ENCODE measurements around the gene LYPD6. TPM values are rescaled to one million over a fixed set of nuclear protein-coding genes. Genes with fewer than 3 reads are reported as not detected.
A peak's percentile ranks its signal among the peaks of the same experiment; 100 is the strongest.

Gene LYPD6
- total RNA-seq, 2 experiments from 2014 or later = not detected

DNA sequence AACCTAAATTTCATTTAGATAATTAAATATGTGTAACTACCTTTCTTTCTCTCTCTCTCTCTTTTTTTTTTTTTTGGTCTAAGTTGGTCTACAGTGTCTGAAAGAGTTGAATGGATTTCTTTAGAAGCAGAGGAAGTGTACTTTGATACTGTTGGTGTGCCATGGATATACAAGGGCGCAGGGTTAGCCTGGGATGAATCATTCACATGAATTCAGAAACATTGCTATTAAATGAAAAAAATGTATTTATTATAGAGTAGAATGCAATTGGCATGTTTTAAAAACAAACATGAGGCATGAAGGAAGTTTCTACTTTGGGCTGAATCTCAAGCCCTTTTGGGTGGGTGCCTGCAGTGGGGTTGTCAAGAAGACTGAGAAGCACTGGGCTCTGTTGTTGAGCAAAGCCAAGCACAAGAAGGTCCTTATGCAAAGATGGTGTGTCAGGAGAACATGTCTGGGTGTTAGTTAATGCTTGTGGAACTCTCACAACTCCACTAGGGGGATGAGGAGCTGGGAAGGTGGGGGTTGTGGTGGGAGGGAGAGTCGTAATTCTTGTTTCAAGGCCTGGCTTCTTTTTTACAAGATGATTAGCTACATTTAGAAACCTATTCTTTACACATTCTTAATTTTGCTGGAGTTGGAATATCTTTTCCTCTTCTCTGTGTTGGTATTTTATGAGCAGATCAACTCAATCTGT is 57.9 kb downstream of the LYPD6 start:
- ChIA-PET CTCF (ENCODE audit: unreplicated experiment) (no interaction called here), POLR2A (interaction anchor here (0.6 to 1.1 kb wide), 3 partner anchors 9 to 1413 kb away, joined by 3 to 5 read pairs (median 4); no protein-coding TSS in a partner anchor)
- intact Hi-C loops (cut with micrococcal nuclease; ENCODE audit: unreplicated experiment) = no loop called here
- no peak for DNase-seq (ENCODE audit: low spot score)
- Histone ChIP-seq H3K9me3 (ENCODE audit: low read length) (no peaks in the 10 kb centered on the region), H2AFZ (ENCODE audit: low read length) (no peak overlapping the region), H4K20me1 (ENCODE audit: insufficient read depth, low read length) (no peaks in the 10 kb centered on the region), H3K36me3 (ENCODE audit: insufficient read depth, low read length) (no peaks in the 10 kb centered on the region), H3K79me2 (ENCODE audit: insufficient read depth, low read depth, low read length) (no peaks in the 10 kb centered on the region), H3K9me2 (ENCODE audit: insufficient read depth, low read length) (no peaks in the 10 kb centered on the region), H3K4me3 (ENCODE audit: low read depth, low read length, poor library complexity, severe bottlenecking) (no peak overlapping the region), H3K27ac (ENCODE audit: low read depth, low read length, poor library complexity, severe bottlenecking) (no peak overlapping the region), H3K4me1 (ENCODE audit: insufficient read depth, low read length, poor library complexity, severe bottlenecking) (no peaks in the 10 kb centered on the region), H3K4me2 (ENCODE audit: low read length) (no peak overlapping the region)
- BruUV-seq (replicated peaks) = no TSS peak
- 0 out of 2 replicates have a peak, but pooled peaks have one; percentile 16 for TF ChIP-seq CTCF (conservative IDR thresholded peaks at IDR 0.05; ENCODE audit: low read length)
- no peak for TF ChIP-seq EZH2phosphoT487 (IDR thresholded peaks at IDR 0.05; ENCODE audit: borderline replicate concordance, low read depth, low read length)

GRCh38 chr2:149389506-149390167 is 59.2 kb downstream of the LYPD6 start:
- Histone ChIP-seq H3K4me2 (ENCODE audit: low read length) (no peak overlapping the region), H3K27ac (ENCODE audit: low read depth, low read length, poor library complexity, severe bottlenecking) (no peak overlapping the region), H3K4me3 (ENCODE audit: low read depth, low read length, poor library complexity, severe bottlenecking) (no peak overlapping the region), H3K79me2 (ENCODE audit: insufficient read depth, low read depth, low read length) (no peaks in the 10 kb centered on the region), H3K36me3 (ENCODE audit: insufficient read depth, low read length) (no peaks in the 10 kb centered on the region), H2AFZ (ENCODE audit: low read length) (no peak overlapping the region), H3K9me3 (ENCODE audit: low read length) (no peaks in the 10 kb centered on the region), H4K20me1 (ENCODE audit: insufficient read depth, low read length) (no peaks in the 10 kb centered on the region), H3K4me1 (ENCODE audit: insufficient read depth, low read length, poor library complexity, severe bottlenecking) (no peaks in the 10 kb centered on the region), H3K9me2 (ENCODE audit: insufficient read depth, low read length) (no peaks in the 10 kb centered on the region)
- ChIA-PET POLR2A (interaction anchor here (1.1 kb wide), 1 partner anchor 9 kb away, joined by 3 read pairs; no protein-coding TSS in a partner anchor), CTCF (ENCODE audit: unreplicated experiment) (no interaction called here)
- TF ChIP-seq EZH2phosphoT487 (IDR thresholded peaks at IDR 0.05; ENCODE audit: borderline replicate concordance, low read depth, low read length) = no peak
- TF ChIP-seq CTCF (conservative IDR thresholded peaks at IDR 0.05; ENCODE audit: low read length) = no peak
- no peak for DNase-seq (ENCODE audit: low spot score)
- no TSS peak for BruUV-seq (replicated peaks)
- intact Hi-C loops (cut with micrococcal nuclease; ENCODE audit: unreplicated experiment) = no loop called here

- H3K9me2 ChIP-seq (ENCODE audit: insufficient read depth, low read length) = no peaks in the 10 kb centered on the region
- TF ChIP-seq EZH2phosphoT487 (IDR thresholded peaks at IDR 0.05; ENCODE audit: borderline replicate concordance, low read depth, low read length) (no peak), CTCF (conservative IDR thresholded peaks at IDR 0.05; ENCODE audit: low read length) (no peak)
- no peak overlapping the region for H3K4me3 ChIP-seq (ENCODE audit: low read depth, low read length, poor library complexity, severe bottlenecking)
- H4K20me1 ChIP-seq (ENCODE audit: insufficient read depth, low read length) = no peaks in the 10 kb centered on the region
- no peak overlapping the region for H2AFZ ChIP-seq (ENCODE audit: low read length)
- H3K4me1 ChIP-seq (ENCODE audit: insufficient read depth, low read length, poor library complexity, severe bottlenecking) = no peaks in the 10 kb centered on the region
- no peak overlapping the region for H3K4me2 ChIP-seq (ENCODE audit: low read length)
- H3K27ac ChIP-seq (ENCODE audit: low read depth, low read length, poor library complexity, severe bottlenecking) = no peak overlapping the region
- no peaks in the 10 kb centered on the region for H3K36me3 ChIP-seq (ENCODE audit: insufficient read depth, low read length)
- POLR2A ChIA-PET = interaction anchor here (0.6 kb wide), 1 partner anchor 499 kb away, joined by 3 read pairs; no protein-coding TSS in a partner anchor
- H3K79me2 ChIP-seq (ENCODE audit: insufficient read depth, low read depth, low read length) = no peaks in the 10 kb centered on the region
- BruUV-seq (replicated peaks) = no TSS peak
- DNase-seq (ENCODE audit: low spot score) = no peak
- CTCF ChIA-PET (ENCODE audit: unreplicated experiment) = no interaction called here
- no peaks in the 10 kb centered on the region for H3K9me3 ChIP-seq (ENCODE audit: low read length)
- intact Hi-C loops (cut with micrococcal nuclease; ENCODE audit: unreplicated experiment) = no loop called here
Observed at GRCh38 chr2:149393614-149394013, 63.2 kb downstream of the LYPD6 start.

Measured in OCI-LY7 (cell line).